Activated CD4-positive, alpha-beta T cell treated with anti-CD3 and anti-CD28 coated beads, Interleukin-2, amount 50 U/mL, for 1 hour (primary cell): ENCODE measurements around the gene PRKCZ.

ENCODE experiments used
- DNase-seq: peaks from one replicate; pipeline ENCODE4 v3.0.0-alpha.2; 2020

PRKCZ gene

GRCh38 chr1:2181752-2182151 lies 131.5 kb downstream of the PRKCZ start:
- DNase-seq: no peak

- DNase-seq: no peak
Measured at GRCh38 chr1:2182376-2182775, 132.2 kb downstream of the PRKCZ start.

DNA sequence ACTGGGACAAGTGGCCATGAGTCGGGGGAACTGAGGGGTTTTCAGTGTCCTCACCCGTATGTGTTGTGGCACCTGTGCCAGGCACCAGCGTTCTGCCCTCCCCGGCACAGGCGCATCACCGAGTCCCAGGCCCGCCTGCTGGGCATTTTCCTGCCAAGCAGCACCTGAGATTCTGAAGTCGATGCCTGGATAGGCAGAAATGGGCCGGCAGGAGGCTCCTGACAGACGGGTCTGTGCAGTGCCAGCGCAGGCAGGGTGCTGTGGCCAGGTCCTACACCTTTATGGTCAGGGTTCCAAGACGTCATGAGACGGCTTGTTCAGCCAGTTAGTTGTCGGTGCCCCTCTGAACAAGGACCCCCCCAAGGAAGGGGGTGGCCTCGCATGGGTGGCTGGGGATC lies 133.7 kb downstream of the PRKCZ start:
- DNase-seq: no peak

- DNase-seq: no peak
Measured at GRCh38 chr1:2184531-2184930, 134.3 kb downstream of the PRKCZ start.

DNA sequence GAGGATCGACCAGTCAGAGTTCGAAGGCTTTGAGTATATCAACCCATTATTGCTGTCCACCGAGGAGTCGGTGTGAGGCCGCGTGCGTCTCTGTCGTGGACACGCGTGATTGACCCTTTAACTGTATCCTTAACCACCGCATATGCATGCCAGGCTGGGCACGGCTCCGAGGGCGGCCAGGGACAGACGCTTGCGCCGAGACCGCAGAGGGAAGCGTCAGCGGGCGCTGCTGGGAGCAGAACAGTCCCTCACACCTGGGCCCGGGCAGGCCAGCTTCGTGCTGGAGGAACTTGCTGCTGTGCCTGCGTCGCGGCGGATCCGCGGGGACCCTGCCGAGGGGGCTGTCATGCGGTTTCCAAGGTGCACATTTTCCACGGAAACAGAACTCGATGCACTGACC lies 134.7 kb downstream of the PRKCZ start:
- no peak for DNase-seq

- no peak for DNase-seq
Measured at GRCh38 chr1:2185880-2186855, 136.0 kb downstream of the PRKCZ start.

- no peak for DNase-seq
Measured at GRCh38 chr1:2186901-2187300, 136.7 kb downstream of the PRKCZ start.

GRCh38 chr1:2187619-2188018 lies 137.4 kb downstream of the PRKCZ start:
- DNase-seq: no peak

DNA sequence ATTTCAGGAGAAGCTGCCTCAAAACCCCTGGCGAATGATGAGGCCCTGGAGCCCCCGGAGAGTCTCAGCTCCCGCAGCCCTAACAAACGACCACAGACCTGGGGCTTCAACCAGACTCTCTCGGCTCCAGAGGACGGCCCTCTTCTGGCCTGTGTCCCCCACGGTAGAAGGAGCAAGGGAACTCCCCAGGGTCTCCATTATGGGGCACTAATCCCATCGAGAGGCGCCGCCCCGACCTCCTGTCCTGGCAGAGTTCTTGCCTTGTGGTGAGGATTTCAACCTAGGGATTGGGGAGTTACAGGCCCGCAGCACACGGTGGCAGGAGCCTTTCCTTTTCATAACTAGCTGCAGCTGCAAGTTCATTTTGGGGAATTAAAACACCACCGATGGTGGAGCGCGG lies 138.1 kb downstream of the PRKCZ start:
- no peak for DNase-seq

GRCh38 chr1:2189459-2190425 lies 139.5 kb downstream of the PRKCZ start:
- DNase-seq: peak; percentile 90

- no peak for DNase-seq
Measured at GRCh38 chr1:2190491-2190976, 140.3 kb downstream of the PRKCZ start.

- DNase-seq: no peak
Measured at GRCh38 chr1:2192031-2192995, 142.1 kb downstream of the PRKCZ start.

GRCh38 chr1:2193514-2194281 lies 143.5 kb downstream of the PRKCZ start:
- DNase-seq: no peak

- DNase-seq: peak; percentile 69
Measured at GRCh38 chr1:2194319-2194897, 144.2 kb downstream of the PRKCZ start, which contains the start of gene FAAP20. Gene FAAP20, minus strand, starts transcription at chr1:2194772. Its CDS starts 23 bp downstream, at chr1:2194749.

- peak; percentile 84 for DNase-seq
Measured at GRCh38 chr1:2194898-2195673, 144.9 kb downstream of the PRKCZ start.

DNA sequence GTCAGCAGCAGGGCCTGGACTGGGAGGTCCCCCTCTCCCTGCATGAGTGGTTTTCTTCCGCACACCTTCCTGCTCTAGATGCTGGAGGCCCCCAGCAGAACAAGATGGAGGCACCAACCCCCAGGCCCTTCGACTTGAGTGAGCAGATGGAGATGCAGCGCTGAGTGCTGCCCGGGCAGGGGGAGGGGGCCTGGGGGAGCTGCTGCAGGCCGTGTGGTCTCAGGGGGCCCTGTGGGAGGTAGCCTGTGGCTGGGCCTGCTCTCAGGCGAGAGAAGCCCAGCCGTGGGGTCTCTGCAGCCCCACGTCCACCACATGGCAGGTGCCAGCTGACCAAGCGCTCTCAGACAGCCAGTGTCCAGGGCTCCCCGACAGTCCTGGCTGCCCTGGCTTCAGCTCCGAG lies 145.6 kb downstream of the PRKCZ start:
- no peak for DNase-seq

GRCh38 chr1:2196901-2197638 lies 146.9 kb downstream of the PRKCZ start:
- no peak for DNase-seq

- no peak for DNase-seq
Measured at GRCh38 chr1:2197707-2198165, 147.5 kb downstream of the PRKCZ start.

DNA sequence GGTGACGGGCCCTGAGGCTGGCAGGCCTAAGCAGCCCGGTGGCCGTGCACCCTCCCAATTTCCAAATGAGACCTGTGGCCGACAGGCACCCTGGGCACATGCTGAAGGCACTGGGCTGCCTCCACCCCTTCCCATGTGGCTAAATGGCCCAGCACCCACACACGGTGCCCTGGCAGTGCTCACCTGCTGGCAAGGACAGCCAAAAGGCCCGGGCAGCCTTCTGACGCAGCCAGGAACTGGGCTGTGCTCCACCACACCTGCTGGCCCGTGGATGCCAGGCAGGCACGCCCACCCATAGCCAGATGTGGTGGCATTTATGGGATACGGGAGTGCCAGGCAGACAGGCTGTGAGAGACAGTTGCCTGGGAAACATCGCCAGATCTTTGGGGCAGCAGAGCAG lies 148.4 kb downstream of the PRKCZ start:
- DNase-seq: no peak
